Measurements from ENCODE around the gene OR1I1. TPM values are rescaled to one million over a fixed set of nuclear protein-coding genes. Genes with fewer than 3 reads are reported as not detected.

Gene OR1I1
- total and polyA plus RNA-seq, 4 donors = not detected

DNA sequence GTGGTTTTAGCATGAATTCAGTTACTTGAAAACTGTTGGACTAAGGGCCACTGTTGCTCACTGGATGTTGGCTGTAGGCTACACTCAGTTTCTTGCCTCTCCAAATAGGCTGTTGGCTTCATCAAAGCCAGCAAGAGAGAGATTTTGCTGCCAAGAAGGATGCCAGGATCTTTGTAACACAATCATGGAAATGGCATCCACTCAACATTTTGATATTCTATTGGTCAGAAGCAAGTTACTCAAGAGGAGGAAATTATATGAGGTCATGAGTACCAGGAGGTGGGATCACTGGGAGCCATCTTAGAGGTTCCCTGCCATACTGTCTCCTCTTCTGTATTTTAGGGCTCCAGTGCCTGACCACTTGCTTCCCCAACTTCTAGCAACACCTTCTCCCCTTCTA, 55.8 kb downstream of the OR1I1 start:
- Histone ChIP-seq H3K27me3 (ENCODE audit: control insufficient read depth in 3 of 3, insufficient read depth in 3 of 3, low read length in 2 of 3) (no peaks in the 10 kb centered on the region), H3K36me3 (ENCODE audit: control insufficient read depth in 4 of 4, insufficient read depth in 4 of 4, low read length in 4 of 4) (no peaks in the 10 kb centered on the region), H3K4me1 (ENCODE audit: control insufficient read depth in 5 of 5, insufficient read depth in 5 of 5, low read length in 5 of 5) (peaks cover 0 to 2% (median 0%) of the 10 kb centered on the region in 5 donors), H3K4me3 (no peak overlapping the region), H3K9ac (ENCODE audit: insufficient read depth in 1 of 2, low read length in 2 of 2) (no peak overlapping the region), H3K27ac (ENCODE audit: low read depth in 1 of 2, low read length in 1 of 2) (no peak overlapping the region), H3K9me3 (ENCODE audit: control insufficient read depth in 4 of 4, insufficient read depth in 3 of 4, low read length in 3 of 4) (peaks cover 0 to 6% (median 4%) of the 10 kb centered on the region in 4 donors)
- ATAC-seq (ENCODE audit: insufficient read depth, low FRiP score) = no peak
- DNase-seq = no peak
- TF ChIP-seq CTCF (IDR thresholded peaks at IDR 0.05; ENCODE audit: control extremely low read depth, extremely low read depth) = no peak

DNA sequence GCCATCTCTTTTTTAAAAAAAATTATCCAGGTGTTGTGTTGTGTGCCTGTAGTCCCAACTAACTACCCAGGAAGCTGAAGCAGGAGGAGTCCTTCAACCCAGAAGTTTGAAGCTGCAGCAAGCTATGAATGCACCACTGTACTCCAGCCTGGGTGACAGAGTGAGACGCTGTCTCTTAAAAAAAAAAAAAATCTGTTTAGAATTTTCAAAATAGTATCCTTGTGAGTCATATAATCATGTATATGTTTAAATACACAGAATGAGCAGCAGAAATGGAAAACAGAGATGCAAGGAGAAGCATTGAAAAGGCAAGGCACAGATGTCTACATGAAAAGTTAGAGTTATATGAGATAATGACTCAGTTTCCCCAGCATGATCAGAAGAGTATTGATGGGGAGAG, 56.4 kb downstream of the OR1I1 start:
- no peak overlapping the region for H3K9ac ChIP-seq (ENCODE audit: insufficient read depth in 1 of 2, low read length in 2 of 2)
- 91 to 94% methylated on average over 1 of the region's 1 CpG for WGBS, 2 donors
- ATAC-seq (ENCODE audit: insufficient read depth, low FRiP score) (no peak), DNase-seq (no peak)
- peaks cover 0 to 6% (median 4%) of the 10 kb centered on the region in 4 donors for H3K9me3 ChIP-seq (ENCODE audit: control insufficient read depth in 4 of 4, insufficient read depth in 3 of 4, low read length in 3 of 4)
- no peaks in the 10 kb centered on the region for H3K27me3 ChIP-seq (ENCODE audit: control insufficient read depth in 3 of 3, insufficient read depth in 3 of 3, low read length in 2 of 3)
- H3K4me1 ChIP-seq (ENCODE audit: control insufficient read depth in 5 of 5, insufficient read depth in 5 of 5, low read length in 5 of 5) = peaks cover 0 to 2% (median 0%) of the 10 kb centered on the region in 5 donors
- TF ChIP-seq CTCF (IDR thresholded peaks at IDR 0.05; ENCODE audit: control extremely low read depth, extremely low read depth) = no peak
- H3K36me3 ChIP-seq (ENCODE audit: control insufficient read depth in 4 of 4, insufficient read depth in 4 of 4, low read length in 4 of 4) = no peaks in the 10 kb centered on the region
- H3K27ac ChIP-seq (ENCODE audit: low read depth in 1 of 2, low read length in 1 of 2) = no peak overlapping the region
- H3K4me3 ChIP-seq = no peak overlapping the region

GRCh38 chr19:15141143-15141542, 59.1 kb downstream of the OR1I1 start:
- Histone ChIP-seq H3K9me3 (ENCODE audit: control insufficient read depth in 4 of 4, insufficient read depth in 3 of 4, low read length in 3 of 4) (peaks cover 0 to 6% (median 4%) of the 10 kb centered on the region in 4 donors), H3K9ac (ENCODE audit: insufficient read depth in 1 of 2, low read length in 2 of 2) (no peak overlapping the region), H3K4me1 (ENCODE audit: control insufficient read depth in 5 of 5, insufficient read depth in 5 of 5, low read length in 5 of 5) (peaks cover 0 to 2% (median 0%) of the 10 kb centered on the region in 5 donors), H3K36me3 (ENCODE audit: control insufficient read depth in 4 of 4, insufficient read depth in 4 of 4, low read length in 4 of 4) (no peaks in the 10 kb centered on the region), H3K27ac (ENCODE audit: low read depth in 1 of 2, low read length in 1 of 2) (no peak overlapping the region), H3K4me3 (no peak overlapping the region), H3K27me3 (ENCODE audit: control insufficient read depth in 3 of 3, insufficient read depth in 3 of 3, low read length in 2 of 3) (no peaks in the 10 kb centered on the region)
- TF ChIP-seq CTCF (IDR thresholded peaks at IDR 0.05; ENCODE audit: control extremely low read depth, extremely low read depth) = no peak
- no peak for DNase-seq
- ATAC-seq (ENCODE audit: insufficient read depth, low FRiP score) = no peak
- 94 to 97% methylated on average over 25 of the region's 25 CpGs for WGBS, 2 donors

DNA sequence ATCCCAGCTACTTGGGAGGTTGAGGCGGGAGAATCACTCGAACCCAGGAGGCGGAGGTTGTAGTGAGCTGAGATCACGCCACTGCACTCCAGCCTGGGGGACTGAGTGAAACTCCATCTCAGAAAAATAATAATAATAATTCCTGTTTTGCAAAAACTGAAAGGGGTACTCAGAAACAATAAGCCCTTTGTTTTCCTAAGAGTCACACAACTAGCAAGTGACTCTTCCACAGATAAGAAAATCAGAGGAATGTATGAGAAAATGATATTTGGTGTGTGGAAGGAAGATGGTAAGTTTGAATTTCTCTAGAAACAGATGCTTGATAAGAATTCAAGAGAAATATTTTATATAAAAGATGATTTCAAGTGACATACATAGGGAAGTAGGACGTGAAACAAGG, 60.3 kb downstream of the OR1I1 start:
- no peaks in the 10 kb centered on the region for H3K27me3 ChIP-seq (ENCODE audit: control insufficient read depth in 3 of 3, insufficient read depth in 3 of 3, low read length in 2 of 3)
- TF ChIP-seq CTCF (IDR thresholded peaks at IDR 0.05; ENCODE audit: control extremely low read depth, extremely low read depth) = no peak
- no peak overlapping the region for H3K9ac ChIP-seq (ENCODE audit: insufficient read depth in 1 of 2, low read length in 2 of 2)
- ATAC-seq (ENCODE audit: insufficient read depth, low FRiP score) = no peak
- no peaks in the 10 kb centered on the region for H3K36me3 ChIP-seq (ENCODE audit: control insufficient read depth in 4 of 4, insufficient read depth in 4 of 4, low read length in 4 of 4)
- no peak overlapping the region for H3K4me3 ChIP-seq
- no peak for DNase-seq
- H3K9me3 ChIP-seq (ENCODE audit: control insufficient read depth in 4 of 4, insufficient read depth in 3 of 4, low read length in 3 of 4) = peaks cover 0 to 6% (median 4%) of the 10 kb centered on the region in 4 donors
- H3K4me1 ChIP-seq (ENCODE audit: control insufficient read depth in 5 of 5, insufficient read depth in 5 of 5, low read length in 5 of 5) = peaks cover 0 to 2% (median 0%) of the 10 kb centered on the region in 5 donors
- WGBS, 2 donors = 83 to 93% methylated on average over 5 of the region's 5 CpGs
- no peak overlapping the region for H3K27ac ChIP-seq (ENCODE audit: low read depth in 1 of 2, low read length in 1 of 2)
